Measurements from ENCODE around the gene CHRD. TPM values are rescaled to one million over a fixed set of nuclear protein-coding genes. Genes with fewer than 3 reads are reported as not detected.

The CHRD gene
- total RNA-seq, 4 donors from 2014 or later: 29.1 to 44.6 (median 34.3) TPM

DNA sequence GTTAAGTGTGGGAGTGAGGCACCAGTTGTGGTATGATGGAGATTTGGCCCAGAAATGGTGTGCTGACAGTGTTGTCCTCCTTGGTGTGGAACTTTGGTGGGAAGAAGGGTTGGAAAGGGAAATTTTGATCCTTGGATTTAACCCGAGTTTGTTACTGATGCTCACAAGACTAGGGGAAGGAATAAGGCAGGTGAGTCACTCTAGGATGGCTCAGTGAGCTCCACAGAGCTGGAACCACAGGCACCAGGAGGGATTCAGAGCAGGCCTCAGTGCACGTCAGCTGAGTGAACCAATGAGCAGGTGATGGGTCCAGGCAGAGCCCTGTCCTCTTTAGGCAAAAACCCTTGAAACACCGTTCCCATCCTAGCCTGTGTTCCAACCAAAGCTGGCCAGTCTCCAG, 11.4 kb downstream of the CHRD start:
- 70 to 86% methylated on average over 3 of the region's 3 CpGs for WGBS, 2 donors
- Histone ChIP-seq H3K36me3 (peaks cover 0 to 22% (median 0%) of the 10 kb centered on the region in 3 donors), H3K9me3 (no peaks in the 10 kb centered on the region)

GRCh38 chr3:184395320-184395660, 15.4 kb downstream of the CHRD start:
- no peak for DNase-seq (ENCODE audit: low spot score in 2 of 2)

More for the DNA sequence above, 11.4 kb downstream of the CHRD start:
- Histone ChIP-seq H3K4me3 (no peak overlapping the region), H3K27me3 (no peaks in the 10 kb centered on the region), H3K27ac (no peak overlapping the region), H3K4me1 (no peaks in the 10 kb centered on the region)
- no peak for DNase-seq (ENCODE audit: low spot score in 2 of 2)
- TF ChIP-seq EP300 (IDR thresholded peaks at IDR 0.05) (no peak), POLR2A (IDR thresholded peaks at IDR 0.05) (no peak)
- TF ChIP-seq, protein P1, sequence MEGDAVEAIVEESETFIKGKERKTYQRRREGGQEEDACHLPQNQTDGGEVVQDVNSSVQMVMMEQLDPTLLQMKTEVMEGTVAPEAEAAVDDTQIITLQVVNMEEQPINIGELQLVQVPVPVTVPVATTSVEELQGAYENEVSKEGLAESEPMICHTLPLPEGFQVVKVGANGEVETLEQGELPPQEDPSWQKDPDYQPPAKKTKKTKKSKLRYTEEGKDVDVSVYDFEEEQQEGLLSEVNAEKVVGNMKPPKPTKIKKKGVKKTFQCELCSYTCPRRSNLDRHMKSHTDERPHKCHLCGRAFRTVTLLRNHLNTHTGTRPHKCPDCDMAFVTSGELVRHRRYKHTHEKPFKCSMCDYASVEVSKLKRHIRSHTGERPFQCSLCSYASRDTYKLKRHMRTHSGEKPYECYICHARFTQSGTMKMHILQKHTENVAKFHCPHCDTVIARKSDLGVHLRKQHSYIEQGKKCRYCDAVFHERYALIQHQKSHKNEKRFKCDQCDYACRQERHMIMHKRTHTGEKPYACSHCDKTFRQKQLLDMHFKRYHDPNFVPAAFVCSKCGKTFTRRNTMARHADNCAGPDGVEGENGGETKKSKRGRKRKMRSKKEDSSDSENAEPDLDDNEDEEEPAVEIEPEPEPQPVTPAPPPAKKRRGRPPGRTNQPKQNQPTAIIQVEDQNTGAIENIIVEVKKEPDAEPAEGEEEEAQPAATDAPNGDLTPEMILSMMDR (IDR thresholded peaks at IDR 0.05): no peak

GRCh38 chr3:184399410-184399809, 19.6 kb downstream of the CHRD start:
- whole genome bisulfite sequencing, 2 donors: 12 to 13% methylated on average over 9 of the region's 9 CpGs
- Histone ChIP-seq H3K36me3 (no peaks in the 10 kb centered on the region), H3K4me1 (no peaks in the 10 kb centered on the region), H3K4me3 (no peak overlapping the region), H3K9me3 (no peaks in the 10 kb centered on the region), H3K27me3 (peaks cover 0 to 11% of the 10 kb centered on the region in 2 donors), H3K27ac (no peak overlapping the region)
- DNase-seq (ENCODE audit: low spot score in 2 of 2): peak in 1 of 2 donors; percentile 52
- no peak for TF ChIP-seq POLR2A (IDR thresholded peaks at IDR 0.05)
- TF ChIP-seq, protein P1 (IDR thresholded peaks at IDR 0.05): no peak
- no peak for TF ChIP-seq EP300 (IDR thresholded peaks at IDR 0.05)

More at GRCh38 chr3:184395320-184395660, 15.4 kb downstream of the CHRD start:
- TF ChIP-seq, protein P1 (IDR thresholded peaks at IDR 0.05): no peak
- TF ChIP-seq EP300 (IDR thresholded peaks at IDR 0.05) (no peak), POLR2A (IDR thresholded peaks at IDR 0.05) (no peak)
- Histone ChIP-seq H3K4me3 (no peak overlapping the region), H3K9me3 (no peaks in the 10 kb centered on the region), H3K27me3 (peaks cover 0 to 3% of the 10 kb centered on the region in 2 donors), H3K4me1 (no peaks in the 10 kb centered on the region), H3K36me3 (no peaks in the 10 kb centered on the region), H3K27ac (no peak overlapping the region)
- 81 to 83% methylated on average over 5 of the region's 5 CpGs for WGBS, 2 donors

- peaks cover 0 to 8% of the 10 kb centered on the region in 2 donors for H3K27me3 ChIP-seq
- no peak overlapping the region for H3K27ac ChIP-seq
- 67 to 73% methylated on average over 20 of the region's 20 CpGs for WGBS, 2 donors
- no peaks in the 10 kb centered on the region for H3K36me3 ChIP-seq
- no peak overlapping the region for H3K4me3 ChIP-seq
- no peaks in the 10 kb centered on the region for H3K4me1 ChIP-seq
- no peak for DNase-seq (ENCODE audit: low spot score in 2 of 2)
- TF ChIP-seq EP300 (IDR thresholded peaks at IDR 0.05) (no peak), POLR2A (IDR thresholded peaks at IDR 0.05) (no peak)
- TF ChIP-seq, protein P1 (IDR thresholded peaks at IDR 0.05): no peak
- no peaks in the 10 kb centered on the region for H3K9me3 ChIP-seq
Measured at GRCh38 chr3:184405075-184406030, 25.5 kb downstream of the CHRD start.

GRCh38 chr3:184409331-184409926, 29.6 kb downstream of the CHRD start:
- H3K4me1 ChIP-seq: no peaks in the 10 kb centered on the region
- H3K27ac ChIP-seq: no peak overlapping the region
- H3K27me3 ChIP-seq: no peaks in the 10 kb centered on the region
- no peak for TF ChIP-seq POLR2A (IDR thresholded peaks at IDR 0.05)
- TF ChIP-seq, protein P1 (IDR thresholded peaks at IDR 0.05): no peak
- no peak for TF ChIP-seq EP300 (IDR thresholded peaks at IDR 0.05)
- H3K9me3 ChIP-seq: no peaks in the 10 kb centered on the region
- H3K36me3 ChIP-seq: no peaks in the 10 kb centered on the region
- WGBS, 2 donors: 78 to 82% methylated on average over 7 to 8 of the region's 8 CpGs
- no peak for DNase-seq (ENCODE audit: low spot score in 2 of 2)
- no peak overlapping the region for H3K4me3 ChIP-seq

All from tibial nerve (tissue), 4 donors.